HEK293T (cell line): Measurements from ENCODE around the gene MPND.

Experiments
- CTCF ChIA-PET: fragments of 350-600 bp; formaldehyde crosslinking; extraction: SDS; loops from one replicate; lab custom pipeline; 2021; ENCODE audit warnings: antibody characterized with exemption, inconsistent platforms; lab: Yijun Ruan, JAX
- POLR2A ChIA-PET: fragments of 350-600 bp; formaldehyde crosslinking; extraction: SDS; loops from one replicate; lab custom pipeline; 2020; ENCODE audit warnings: antibody characterized with exemption, inconsistent platforms; lab: Yijun Ruan, JAX
- DNase-seq: peaks from one replicate; pipeline ENCODE4 v3.0.0; 2012; ENCODE audit warnings: mixed read lengths; ENCODE audit errors: extremely low spot score
- ARNT ChIP-seq: fragments of 450-650 bp; IDR thresholded peaks from 2 replicates; pipeline ENCODE4 v1.6.1; 2017; ENCODE audit warnings: mild to moderate bottlenecking
- BHLHE40 ChIP-seq: fragments of 450-650 bp; IDR thresholded peaks from 2 replicates; pipeline ENCODE4 v1.6.1; 2016; ENCODE audit warnings: mild to moderate bottlenecking, moderate library complexity, borderline replicate concordance
- CTBP1 ChIP-seq: fragments of 450-650 bp; IDR thresholded peaks from 2 replicates; pipeline ENCODE4 v1.6.1; 2016; ENCODE audit warnings: borderline replicate concordance
- ELF4 ChIP-seq: fragments of 450-650 bp; IDR thresholded peaks from 2 replicates; pipeline ENCODE4 v1.6.1; 2017; ENCODE audit warnings: antibody characterized with exemption
- FOXA1 ChIP-seq: fragments of 450-650 bp; IDR thresholded peaks from 2 replicates; pipeline ENCODE4 v1.6.1; 2016; ENCODE audit warnings: mild to moderate bottlenecking
- FOXK2 ChIP-seq: fragments of 450-650 bp; IDR thresholded peaks from 2 replicates; pipeline ENCODE4 v1.6.1; 2016; ENCODE audit warnings: mild to moderate bottlenecking
- FOXM1 ChIP-seq: fragments of 450-650 bp; IDR thresholded peaks from 2 replicates; pipeline ENCODE4 v1.6.1; 2017; ENCODE audit warnings: mild to moderate bottlenecking, borderline replicate concordance
- HDGF ChIP-seq: fragments of 450-650 bp; IDR thresholded peaks from 2 replicates; pipeline ENCODE4 v1.6.1; 2017; ENCODE audit warnings: antibody characterized with exemption, borderline replicate concordance
- L3MBTL2 ChIP-seq: fragments of 450-650 bp; conservative IDR thresholded peaks from 2 replicates; pipeline ENCODE4 v1.6.1; 2016; ENCODE audit warnings: mild to moderate bottlenecking
- LEF1 ChIP-seq: fragments of 450-650 bp; IDR thresholded peaks from 2 replicates; pipeline ENCODE4 v1.6.1; 2017; ENCODE audit warnings: mild to moderate bottlenecking, borderline replicate concordance
- NFRKB ChIP-seq: fragments of 450-650 bp; IDR thresholded peaks from 2 replicates; pipeline ENCODE4 v1.6.1; 2016; ENCODE audit warnings: mild to moderate bottlenecking, moderate library complexity
- SP1 ChIP-seq: fragments of 450-650 bp; IDR thresholded peaks from 2 replicates; pipeline ENCODE4 v1.6.1; 2017
- SUZ12 ChIP-seq: fragments of 450-650 bp; IDR thresholded peaks from 2 replicates; pipeline ENCODE4 v1.6.1; 2016; ENCODE audit warnings: mild to moderate bottlenecking
- TARDBP ChIP-seq: fragments of 450-650 bp; IDR thresholded peaks from 2 replicates; pipeline ENCODE4 v1.6.1; 2016
- ZNF384 ChIP-seq: fragments of 450-650 bp; IDR thresholded peaks from 2 replicates; pipeline ENCODE4 v1.6.1; 2016
- TF ChIP-seq, protein P1 (sequence below): fragments of 450-650 bp; IDR thresholded peaks from 2 replicates; pipeline ENCODE4 v1.6.1; 2016

Gene MPND

DNA sequence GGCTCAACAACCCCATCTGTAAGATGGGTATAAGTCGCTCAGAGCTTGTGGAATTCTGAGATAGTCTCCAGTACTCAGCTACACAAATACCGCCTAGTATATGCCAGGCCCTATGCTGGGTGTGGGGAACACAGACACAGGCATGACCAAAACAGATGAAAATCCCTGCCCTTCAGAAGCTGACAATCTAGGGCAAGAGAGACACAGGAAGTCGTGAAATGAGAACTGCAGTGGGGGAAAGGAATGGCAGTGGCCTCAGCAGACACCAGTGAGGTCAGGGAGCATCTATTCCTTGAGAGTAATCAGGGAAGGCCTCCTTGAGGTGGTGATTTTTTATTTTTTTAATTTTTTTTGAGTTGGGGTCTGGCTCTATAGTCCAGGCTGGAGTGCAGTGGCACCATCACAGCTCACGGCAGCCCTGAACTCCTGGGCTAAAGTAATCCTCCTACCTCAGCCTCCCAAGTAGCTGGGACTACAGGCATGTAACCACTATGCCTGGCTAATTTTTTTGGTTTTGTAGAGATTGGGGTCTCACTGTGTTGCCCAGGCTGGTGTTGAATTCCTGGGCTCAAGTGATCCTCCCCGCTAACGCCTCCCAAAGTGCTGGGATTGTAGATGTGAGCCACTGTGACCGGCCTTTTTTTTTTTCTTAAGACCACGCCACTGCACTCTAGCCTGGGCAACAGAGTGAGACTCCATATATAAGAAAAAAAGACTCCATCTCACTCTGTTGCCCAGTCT, 44.4 kb upstream of the MPND start:
- DNase-seq, result no peak
- POLR2A ChIA-PET, result no interaction called here
- TF ChIP-seq SUZ12 (no peak), ZNF384 (no peak), CTBP1 (no peak), NFRKB (no peak), ARNT (no peak), HDGF (no peak), LEF1 (no peak), FOXA1 (no peak), FOXM1 (no peak), FOXK2 (no peak)
- TF ChIP-seq, protein P1, sequence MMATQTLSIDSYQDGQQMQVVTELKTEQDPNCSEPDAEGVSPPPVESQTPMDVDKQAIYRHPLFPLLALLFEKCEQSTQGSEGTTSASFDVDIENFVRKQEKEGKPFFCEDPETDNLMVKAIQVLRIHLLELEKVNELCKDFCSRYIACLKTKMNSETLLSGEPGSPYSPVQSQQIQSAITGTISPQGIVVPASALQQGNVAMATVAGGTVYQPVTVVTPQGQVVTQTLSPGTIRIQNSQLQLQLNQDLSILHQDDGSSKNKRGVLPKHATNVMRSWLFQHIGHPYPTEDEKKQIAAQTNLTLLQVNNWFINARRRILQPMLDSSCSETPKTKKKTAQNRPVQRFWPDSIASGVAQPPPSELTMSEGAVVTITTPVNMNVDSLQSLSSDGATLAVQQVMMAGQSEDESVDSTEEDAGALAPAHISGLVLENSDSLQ, result no peak
- CTCF ChIA-PET, result interaction anchor here (1.0 kb wide), 1 partner anchor 32 kb away, joined by 6 read pairs; no protein-coding TSS in a partner anchor

DNA sequence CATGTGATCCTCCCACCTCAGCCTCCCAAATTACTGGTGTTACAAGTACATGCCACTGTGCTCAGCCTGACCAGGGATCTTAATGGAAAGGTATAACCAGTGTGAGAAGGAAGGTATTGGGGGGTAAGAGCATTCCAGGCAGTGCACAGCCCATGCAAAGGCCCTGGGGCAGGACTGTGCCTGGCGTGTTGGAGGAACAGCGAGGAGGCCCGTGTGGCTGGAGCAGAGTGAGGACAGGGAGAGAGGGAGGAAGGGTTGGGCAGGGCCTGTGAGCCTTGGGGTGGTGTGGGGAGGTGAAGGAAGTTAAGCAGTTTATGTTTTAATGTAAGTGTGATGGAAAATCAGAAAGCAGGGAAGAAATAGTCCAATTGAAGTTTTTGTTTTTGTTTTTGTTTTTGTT, 42.8 kb upstream of the MPND start:
- POLR2A ChIA-PET, result no interaction called here
- CTCF ChIA-PET, result no interaction called here
- TF ChIP-seq FOXM1 (no peak), NFRKB (no peak), ELF4 (no peak), CTBP1 (no peak), TARDBP (no peak), HDGF (no peak), ARNT (no peak), L3MBTL2 (no peak), FOXA1 (no peak), BHLHE40 (no peak), LEF1 (no peak), SP1 (no peak), ZNF384 (no peak), FOXK2 (no peak), SUZ12 (no peak)
- TF ChIP-seq, protein P1, result no peak
- DNase-seq, result no peak

DNA sequence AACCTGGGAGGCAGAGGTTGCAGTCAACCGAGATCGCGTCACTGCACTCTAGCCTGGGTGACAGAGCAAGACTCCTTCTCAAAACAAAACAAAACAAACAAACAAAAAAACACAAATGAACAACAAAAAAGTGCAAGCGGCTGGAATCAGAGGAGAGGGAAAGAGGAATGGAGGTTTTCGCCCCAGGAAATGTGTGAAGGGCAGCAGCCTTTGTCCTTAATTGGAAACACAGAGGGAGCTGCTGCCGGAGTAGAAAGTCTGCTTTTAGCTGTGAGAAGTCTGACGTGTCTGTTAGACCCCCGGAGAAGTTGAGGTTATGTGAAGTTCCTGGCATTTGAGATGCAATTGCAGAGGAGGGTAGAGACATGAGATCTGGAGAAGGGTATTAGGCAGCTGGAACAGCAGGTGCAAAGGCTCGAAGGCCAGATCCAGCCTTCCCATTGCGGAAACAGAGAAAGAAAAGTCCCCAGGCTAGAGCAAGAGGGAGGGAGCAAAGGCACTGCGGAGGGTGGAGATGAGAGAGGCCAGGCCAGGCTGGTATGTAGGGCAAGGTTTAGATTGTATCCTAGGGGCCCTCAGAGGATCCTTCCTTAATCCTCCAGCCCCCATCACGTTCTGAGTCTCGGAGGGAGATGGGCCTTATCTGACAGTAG, 41.6 kb upstream of the MPND start:
- TF ChIP-seq FOXM1 (no peak), FOXK2 (no peak), SUZ12 (no peak), ZNF384 (no peak), ELF4 (no peak), L3MBTL2 (no peak), FOXA1 (no peak), NFRKB (no peak), HDGF (no peak), LEF1 (no peak), SP1 (no peak)
- TF ChIP-seq, protein P1, result no peak

DNA sequence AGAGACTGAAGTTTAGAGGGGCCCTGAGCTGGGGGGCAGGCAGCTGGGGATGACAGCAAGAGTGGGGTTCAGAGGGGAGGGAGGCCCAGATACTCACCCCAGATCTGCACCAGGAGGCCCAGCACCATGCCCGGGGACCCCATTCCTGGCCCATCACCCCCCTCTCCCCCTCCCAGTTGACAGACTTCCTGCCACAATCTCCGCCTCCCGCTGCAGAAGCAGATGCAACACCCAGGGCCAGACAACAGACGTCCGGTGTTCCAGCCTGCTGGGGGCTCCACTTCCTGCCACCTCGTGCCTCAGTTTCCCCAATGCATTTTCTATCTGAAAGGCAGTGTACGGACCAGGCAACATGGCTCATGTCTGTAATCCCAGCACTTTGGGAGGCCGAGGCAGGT, 41.1 kb upstream of the MPND start, which contains the start of gene TMIGD2:
Gene TMIGD2 (minus strand): TSS at position 147 of the 398 bp plus-strand sequence. CDS start 4 bp downstream, at position 143.
- TF ChIP-seq ELF4 (no peak), SP1 (no peak), BHLHE40 (no peak)
- POLR2A ChIA-PET, result interaction anchor here (1.0 kb wide), 1 partner anchor 41 kb away, joined by 3 read pairs; no protein-coding TSS in a partner anchor
- CTCF ChIA-PET, result interaction anchor here (1.6 kb wide), 1 partner anchor 50 kb away, joined by 5 read pairs; no protein-coding TSS in a partner anchor
- no peak for DNase-seq

More for the DNA sequence above, 41.6 kb upstream of the MPND start:
- no peak for DNase-seq
- ChIA-PET POLR2A (interaction anchor here (1.0 kb wide), 1 partner anchor 41 kb away, joined by 3 read pairs; no protein-coding TSS in a partner anchor), CTCF (interaction anchor here (1.6 kb wide), 1 partner anchor 50 kb away, joined by 5 read pairs; no protein-coding TSS in a partner anchor)

DNA sequence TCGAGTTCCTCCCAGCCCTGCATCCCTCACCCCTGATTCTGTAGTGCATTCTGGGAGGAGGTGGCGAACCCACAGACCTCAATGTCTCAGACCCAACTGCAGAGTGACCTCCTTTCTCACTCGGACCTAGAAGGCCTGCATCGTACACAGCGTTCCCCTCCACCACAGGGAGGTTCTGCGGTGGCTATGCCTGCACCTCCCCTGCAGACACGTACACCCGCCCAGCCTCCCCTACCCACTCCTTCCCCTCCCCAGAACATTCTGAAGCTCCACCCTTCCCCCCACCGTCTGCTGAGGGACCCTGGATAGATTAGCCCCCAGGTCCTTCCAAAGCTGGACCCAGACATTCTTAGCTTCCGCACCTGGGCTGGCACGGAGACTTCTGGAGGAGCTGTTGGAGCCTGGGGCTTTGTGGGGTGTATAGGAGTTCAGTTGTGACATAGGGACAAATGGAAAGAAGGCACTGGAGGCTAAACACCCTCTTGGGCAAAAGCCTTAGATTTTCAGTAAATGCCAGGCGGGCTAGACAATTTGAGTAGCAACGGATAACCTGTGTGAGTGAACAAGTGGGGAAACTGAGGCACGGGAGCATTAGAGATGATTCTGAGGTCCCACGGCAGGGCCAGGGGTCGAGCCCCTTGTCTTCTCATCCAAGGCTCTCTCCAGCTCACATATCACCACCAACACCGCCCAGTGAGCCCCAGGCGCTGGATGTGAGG, 39.4 kb upstream of the MPND start:
- ChIA-PET CTCF (interaction anchor here (0.5 to 1.0 kb wide), 2 partner anchors 27 to 48 kb away, joined by 3 to 4 read pairs; no protein-coding TSS in a partner anchor), POLR2A (interaction anchor here (1.0 to 4.4 kb wide), 2 partner anchors 39 to 57 kb away, joined by 3 to 16 read pairs; partner anchors contain the start of genes MPND and YJU2)
- DNase-seq, result no peak
- TF ChIP-seq ELF4, result no peak
- TF ChIP-seq FOXM1, result no peak
- no peak for TF ChIP-seq FOXK2
- TF ChIP-seq HDGF, result no peak
- no peak for TF ChIP-seq ARNT
- TF ChIP-seq TARDBP, result no peak
- TF ChIP-seq BHLHE40, result no peak
- TF ChIP-seq FOXA1, result no peak
- no peak for TF ChIP-seq CTBP1
- TF ChIP-seq SP1, result no peak
